ENCODE results near the gene CFAP161. TPM values are rescaled to one million over a fixed set of nuclear protein-coding genes. Genes with fewer than 3 reads are reported as not detected.

CFAP161 gene
- total and polyA plus RNA-seq, 2 of the 13 experiments (the other 11 are each of a cell fraction or from before 2014, with no cell fraction given), result not detected

DNA sequence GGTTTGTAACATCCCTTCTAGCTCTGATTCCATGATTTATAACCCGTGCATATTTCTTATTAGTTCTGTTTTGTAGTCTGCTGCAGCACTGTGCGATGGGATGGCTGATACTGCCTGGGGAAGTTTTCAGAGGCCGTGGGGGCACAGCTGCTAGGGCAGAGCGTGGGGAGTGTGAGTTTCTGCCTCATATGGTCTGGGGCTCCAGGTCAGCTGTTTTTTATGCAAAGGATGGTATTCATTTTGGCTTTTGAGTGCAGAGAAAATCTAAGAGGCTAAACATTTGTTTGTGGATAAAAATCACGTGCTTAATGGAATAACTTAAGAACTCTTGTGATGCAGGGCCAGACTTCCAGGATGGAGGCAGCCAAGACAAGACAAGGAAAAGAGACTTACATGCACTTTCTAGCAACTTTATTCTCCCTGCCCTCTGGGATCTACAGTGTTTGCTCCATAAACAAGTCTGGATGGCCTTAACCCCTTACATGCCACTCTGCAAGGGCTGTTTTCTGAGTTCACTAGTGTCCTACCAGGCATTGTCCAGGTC is 45.5 kb upstream of the CFAP161 start (continued):
- TF ChIP-seq, protein P1, sequence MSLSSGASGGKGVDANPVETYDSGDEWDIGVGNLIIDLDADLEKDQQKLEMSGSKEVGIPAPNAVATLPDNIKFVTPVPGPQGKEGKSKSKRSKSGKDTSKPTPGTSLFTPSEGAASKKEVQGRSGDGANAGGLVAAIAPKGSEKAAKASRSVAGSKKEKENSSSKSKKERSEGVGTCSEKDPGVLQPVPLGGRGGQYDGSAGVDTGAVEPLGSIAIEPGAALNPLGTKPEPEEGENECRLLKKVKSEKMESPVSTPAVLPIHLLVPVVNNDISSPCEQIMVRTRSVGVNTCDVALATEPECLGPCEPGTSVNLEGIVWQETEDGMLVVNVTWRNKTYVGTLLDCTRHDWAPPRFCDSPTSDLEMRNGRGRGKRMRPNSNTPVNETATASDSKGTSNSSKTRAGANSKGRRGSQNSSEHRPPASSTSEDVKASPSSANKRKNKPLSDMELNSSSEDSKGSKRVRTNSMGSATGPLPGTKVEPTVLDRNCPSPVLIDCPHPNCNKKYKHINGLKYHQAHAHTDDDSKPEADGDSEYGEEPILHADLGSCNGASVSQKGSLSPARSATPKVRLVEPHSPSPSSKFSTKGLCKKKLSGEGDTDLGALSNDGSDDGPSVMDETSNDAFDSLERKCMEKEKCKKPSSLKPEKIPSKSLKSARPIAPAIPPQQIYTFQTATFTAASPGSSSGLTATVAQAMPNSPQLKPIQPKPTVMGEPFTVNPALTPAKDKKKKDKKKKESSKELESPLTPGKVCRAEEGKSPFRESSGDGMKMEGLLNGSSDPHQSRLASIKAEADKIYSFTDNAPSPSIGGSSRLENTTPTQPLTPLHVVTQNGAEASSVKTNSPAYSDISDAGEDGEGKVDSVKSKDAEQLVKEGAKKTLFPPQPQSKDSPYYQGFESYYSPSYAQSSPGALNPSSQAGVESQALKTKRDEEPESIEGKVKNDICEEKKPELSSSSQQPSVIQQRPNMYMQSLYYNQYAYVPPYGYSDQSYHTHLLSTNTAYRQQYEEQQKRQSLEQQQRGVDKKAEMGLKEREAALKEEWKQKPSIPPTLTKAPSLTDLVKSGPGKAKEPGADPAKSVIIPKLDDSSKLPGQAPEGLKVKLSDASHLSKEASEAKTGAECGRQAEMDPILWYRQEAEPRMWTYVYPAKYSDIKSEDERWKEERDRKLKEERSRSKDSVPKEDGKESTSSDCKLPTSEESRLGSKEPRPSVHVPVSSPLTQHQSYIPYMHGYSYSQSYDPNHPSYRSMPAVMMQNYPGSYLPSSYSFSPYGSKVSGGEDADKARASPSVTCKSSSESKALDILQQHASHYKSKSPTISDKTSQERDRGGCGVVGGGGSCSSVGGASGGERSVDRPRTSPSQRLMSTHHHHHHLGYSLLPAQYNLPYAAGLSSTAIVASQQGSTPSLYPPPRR (CRISPR knock-in tag; IDR thresholded peaks at IDR 0.05; ENCODE audit: borderline replicate concordance), result no peak
- TF ChIP-seq TBP (CRISPR knock-in tag; IDR thresholded peaks at IDR 0.05) (no peak), SMARCC2 (IDR thresholded peaks at IDR 0.05) (no peak), TOPORS (CRISPR knock-in tag; IDR thresholded peaks at IDR 0.05) (no peak), FOXA1 (IDR thresholded peaks at IDR 0.05) (no peak), FOXA1 (CRISPR knock-in tag; IDR thresholded peaks at IDR 0.05) (no peak), ETV6 (CRISPR knock-in tag; conservative IDR thresholded peaks at IDR 0.05) (no peak), TCF12 (IDR thresholded peaks at IDR 0.05) (no peak), TCF12 (CRISPR knock-in tag; IDR thresholded peaks at IDR 0.05) (no peak), ZNF354B (CRISPR knock-in tag; IDR thresholded peaks at IDR 0.05) (no peak)
- TF ChIP-seq, protein P2, sequence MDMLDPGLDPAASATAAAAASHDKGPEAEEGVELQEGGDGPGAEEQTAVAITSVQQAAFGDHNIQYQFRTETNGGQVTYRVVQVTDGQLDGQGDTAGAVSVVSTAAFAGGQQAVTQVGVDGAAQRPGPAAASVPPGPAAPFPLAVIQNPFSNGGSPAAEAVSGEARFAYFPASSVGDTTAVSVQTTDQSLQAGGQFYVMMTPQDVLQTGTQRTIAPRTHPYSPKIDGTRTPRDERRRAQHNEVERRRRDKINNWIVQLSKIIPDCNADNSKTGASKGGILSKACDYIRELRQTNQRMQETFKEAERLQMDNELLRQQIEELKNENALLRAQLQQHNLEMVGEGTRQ (IDR thresholded peaks at IDR 0.05; ENCODE audit: low read depth, low read length), result no peak
- TF ChIP-seq, protein P2 (CRISPR knock-in tag; IDR thresholded peaks at IDR 0.05; ENCODE audit: borderline replicate concordance), result no peak

Data from HepG2 (cell line).